ENCODE results near the gene TBXAS1.

- TF ChIP-seq CTCF (conservative IDR thresholded peaks at IDR 0.05), result no peak
- TF ChIP-seq EZH2 (IDR thresholded peaks at IDR 0.05; ENCODE audit: low read depth), result no peak
These were observed 186.5 kb downstream of the TBXAS1 start for GRCh38 chr7:140015471-140015970.
